ENCODE data around the gene IL21R.
"Not testable (repeated sequence)": the region's sequence is repeated elsewhere in the genome, so short reads cannot be mapped to it uniquely, and the experiment has no call there.

Gene IL21R

GRCh38 chr16:27402964-27403600 lies 1.1 kb downstream of the IL21R start:
- no peak for DNase-seq

- no peak for DNase-seq
These were observed 1.6 kb downstream of the IL21R start for GRCh38 chr16:27403601-27403992.

GRCh38 chr16:27404163-27404823 lies 2.3 kb downstream of the IL21R start:
- no peak for DNase-seq

- DNase-seq, result no peak
These were observed 3.8 kb downstream of the IL21R start for GRCh38 chr16:27405546-27406451.

- DNase-seq, result no peak
These were observed 4.6 kb downstream of the IL21R start for GRCh38 chr16:27406511-27407128.

GRCh38 chr16:27407133-27407532 lies 5.2 kb downstream of the IL21R start:
- no peak for DNase-seq

GRCh38 chr16:27408012-27408601 lies 6.1 kb downstream of the IL21R start:
- DNase-seq, result peak; percentile 48

- DNase-seq, result no peak
These were observed 6.6 kb downstream of the IL21R start for GRCh38 chr16:27408602-27409031.

GRCh38 chr16:27409958-27410357 lies 8.0 kb downstream of the IL21R start:
- not testable (repeated sequence) for DNase-seq

- no peak for DNase-seq
These were observed 8.8 kb downstream of the IL21R start for GRCh38 chr16:27410761-27411160.

- no peak for DNase-seq
These were observed 12.0 kb downstream of the IL21R start for GRCh38 chr16:27413956-27414355.

- no peak for DNase-seq
These were observed 12.9 kb downstream of the IL21R start for GRCh38 chr16:27414788-27415431.

GRCh38 chr16:27417047-27417671 lies 15.2 kb downstream of the IL21R start:
- DNase-seq, result no peak

GRCh38 chr16:27421961-27422740 lies 20.2 kb downstream of the IL21R start:
- no peak for DNase-seq

- no peak for DNase-seq
These were observed 23.0 kb downstream of the IL21R start for GRCh38 chr16:27424772-27425498.

- DNase-seq, result no peak
These were observed 24.0 kb downstream of the IL21R start for GRCh38 chr16:27425961-27426360.

GRCh38 chr16:27426423-27427408 lies 24.7 kb downstream of the IL21R start:
- DNase-seq, result peak; percentile 70

- DNase-seq, result no peak
These were observed 25.6 kb downstream of the IL21R start for GRCh38 chr16:27427538-27427937.

Data from CD4-positive, alpha-beta T cell treated with Interleukin-12 subunit alpha and Interleukin-12 subunit beta, for 1 hour (primary cell).